Astrocyte (in vitro differentiated cells and primary cell): ENCODE measurements around the gene PIK3CD.

ENCODE experiments used
- EZH2 ChIP-seq: IDR thresholded peaks from 2 replicates; pipeline ENCODE4 v1.6.1; 2012; ENCODE audit warnings: mild to moderate bottlenecking, low read length, inconsistent platforms; ENCODE audit not compliant: insufficient read depth
- TF ChIP-seq, protein P1 (sequence below): IDR thresholded peaks from 2 replicates; pipeline ENCODE4 v1.5.1; 2011; ENCODE audit warnings: low read depth, mild to moderate bottlenecking, inconsistent platforms, low read length, moderate library complexity; ENCODE audit not compliant: insufficient read depth

DNA sequence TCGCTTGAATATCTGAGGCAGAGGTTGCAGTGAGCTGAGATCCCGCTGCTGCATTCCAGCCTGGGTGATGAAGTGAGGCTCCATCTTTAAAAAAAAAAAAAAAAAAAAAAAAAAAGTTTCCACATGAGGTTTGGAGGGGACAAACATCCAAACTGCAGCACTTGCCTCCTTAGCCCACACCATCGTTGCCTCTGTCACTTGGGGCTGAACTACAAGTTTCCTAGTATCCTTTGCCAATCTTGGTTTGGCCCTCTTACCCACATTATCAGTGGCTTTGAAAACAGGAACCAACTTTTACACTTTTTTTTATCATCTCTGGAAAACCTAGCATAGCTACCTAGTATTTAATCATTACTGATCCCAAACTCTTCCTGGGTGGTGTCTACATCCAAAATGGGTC lies 113.0 kb downstream of the PIK3CD start:
- TF ChIP-seq, protein P1, sequence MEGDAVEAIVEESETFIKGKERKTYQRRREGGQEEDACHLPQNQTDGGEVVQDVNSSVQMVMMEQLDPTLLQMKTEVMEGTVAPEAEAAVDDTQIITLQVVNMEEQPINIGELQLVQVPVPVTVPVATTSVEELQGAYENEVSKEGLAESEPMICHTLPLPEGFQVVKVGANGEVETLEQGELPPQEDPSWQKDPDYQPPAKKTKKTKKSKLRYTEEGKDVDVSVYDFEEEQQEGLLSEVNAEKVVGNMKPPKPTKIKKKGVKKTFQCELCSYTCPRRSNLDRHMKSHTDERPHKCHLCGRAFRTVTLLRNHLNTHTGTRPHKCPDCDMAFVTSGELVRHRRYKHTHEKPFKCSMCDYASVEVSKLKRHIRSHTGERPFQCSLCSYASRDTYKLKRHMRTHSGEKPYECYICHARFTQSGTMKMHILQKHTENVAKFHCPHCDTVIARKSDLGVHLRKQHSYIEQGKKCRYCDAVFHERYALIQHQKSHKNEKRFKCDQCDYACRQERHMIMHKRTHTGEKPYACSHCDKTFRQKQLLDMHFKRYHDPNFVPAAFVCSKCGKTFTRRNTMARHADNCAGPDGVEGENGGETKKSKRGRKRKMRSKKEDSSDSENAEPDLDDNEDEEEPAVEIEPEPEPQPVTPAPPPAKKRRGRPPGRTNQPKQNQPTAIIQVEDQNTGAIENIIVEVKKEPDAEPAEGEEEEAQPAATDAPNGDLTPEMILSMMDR: no peak
- no peak for TF ChIP-seq EZH2
